K562 (cell line): Measurements from ENCODE around the gene PLCL2. TPM values are rescaled to one million over a fixed set of nuclear protein-coding genes. Genes with fewer than 3 reads are reported as not detected.
A peak's percentile ranks its signal among the peaks of the same experiment; 100 is the strongest.

Source experiments
- CTCFL ChIP-seq: IDR thresholded peaks from 2 replicates; pipeline ENCODE4 v1.6.1; 2011; ENCODE audit warnings: borderline replicate concordance, low read depth, mild to moderate bottlenecking, moderate library complexity, low read length; ENCODE audit not compliant: insufficient read depth, poor library complexity, severe bottlenecking
- DPF2 ChIP-seq: fragments of 450-650 bp; IDR thresholded peaks from 2 replicates; pipeline ENCODE4 v1.6.1; 2016
- FOSL1 ChIP-seq: fragments of 200-800 bp; sonication (Bioruptor generic); conservative IDR thresholded peaks from 2 replicates; pipeline ENCODE4 v1.6.1; 2016; ENCODE audit warnings: missing genetic modification characterization, missing compliant biosample characterization
- FOXK2 ChIP-seq, 2 experiments: fragments of 450-650 bp; IDR thresholded peaks in 1 of 2; conservative IDR thresholded peaks in 1 of 2; 2 replicates each; pipeline ENCODE4 v1.6.1; 2016; ENCODE audit warnings: low read depth in 2 of 2, mild to moderate bottlenecking in 1 of 2
- HDAC3 ChIP-seq: fragments of 450-650 bp; IDR thresholded peaks from 2 replicates; pipeline ENCODE4 v1.6.1; 2018; ENCODE audit warnings: borderline replicate concordance, mild to moderate bottlenecking, moderate library complexity; ENCODE audit not compliant: partially characterized antibody
- JUND ChIP-seq, 2 experiments: IDR thresholded peaks; 2 replicates in 1 of 2; 3 replicates in 1 of 2; pipeline ENCODE4 v1.6.1; 2011; ENCODE audit warnings: borderline replicate concordance in 2 of 2, low read depth in 2 of 2, low read length in 2 of 2, improper control_type of control experiment in 1 of 2, missing biosample characterization in 1 of 2, missing genetic modification characterization in 1 of 2, missing genetic modification reagents in 1 of 2
- LCOR ChIP-seq: sonication (generic); formaldehyde crosslinking; IDR thresholded peaks from 2 replicates; pipeline ENCODE4 v1.8.0; 2022; ENCODE audit warnings: mild to moderate bottlenecking, missing genetic modification reagents
- MLLT1 ChIP-seq, 2 experiments: fragments of 450-650 bp; IDR thresholded peaks; 2 replicates each; pipeline ENCODE4 v1.6.1; 2016
- MTA2 ChIP-seq: fragments of 450-650 bp; IDR thresholded peaks from 2 replicates; pipeline ENCODE4 v1.6.1; 2016; ENCODE audit warnings: low read depth
- POLR2AphosphoS5 ChIP-seq: IDR thresholded peaks from 2 replicates; pipeline ENCODE4 v1.6.1; 2011; ENCODE audit warnings: mild to moderate bottlenecking, low read depth, low read length, moderate library complexity; ENCODE audit not compliant: control insufficient read depth, insufficient read depth
- RCOR1 ChIP-seq, 2 experiments: IDR thresholded peaks; 2 replicates each; pipeline ENCODE4 v1.6.1; 2012; ENCODE audit warnings: low read depth in 2 of 2, low read length in 2 of 2, borderline replicate concordance in 1 of 2, improper control_type of control experiment in 1 of 2
- RNF2 ChIP-seq: sonication (generic); IDR thresholded peaks from 2 replicates; pipeline ENCODE4 v1.6.1; 2016
- RUNX1 ChIP-seq: sonication (generic); IDR thresholded peaks from 2 replicates; pipeline ENCODE4 v1.6.1; 2016; ENCODE audit warnings: antibody characterized with exemption, low read depth
- SIN3B ChIP-seq: fragments of 450-650 bp; IDR thresholded peaks from 2 replicates; pipeline ENCODE4 v1.6.1; 2017; ENCODE audit warnings: low read depth, mild to moderate bottlenecking, moderate library complexity
- SRSF7 ChIP-seq: fragments of 200-400 bp; formaldehyde crosslinking; optimal IDR thresholded peaks from 2 replicates; pipeline ENCODE3; 2017; ENCODE audit warnings: mild to moderate bottlenecking, low read depth, low read length
- STAT5A ChIP-seq: IDR thresholded peaks from 2 replicates; pipeline ENCODE4 v1.6.1; 2012; ENCODE audit warnings: low read length, inconsistent platforms, borderline replicate concordance
- TAL1 ChIP-seq: fragments of 450-650 bp; IDR thresholded peaks from 2 replicates; pipeline ENCODE4 v1.6.1; 2016; ENCODE audit warnings: mild to moderate bottlenecking
- ZMIZ1 ChIP-seq, 2 experiments: fragments of 150-350 bp in 1 of 2; IDR thresholded peaks; 2 replicates each; pipeline ENCODE4 v1.6.1; 2012 to 2016; ENCODE audit warnings: low read depth in 2 of 2, low read length in 2 of 2, mild to moderate bottlenecking in 1 of 2, moderate library complexity in 1 of 2
- ZNF511 ChIP-seq: sonication (generic); formaldehyde crosslinking; IDR thresholded peaks from 2 replicates; pipeline ENCODE4 v1.8.0; 2022; ENCODE audit warnings: mild to moderate bottlenecking, missing genetic modification reagents
- ZNF764 ChIP-seq: fragments of 250-450 bp; sonication (Bioruptor Pico); IDR thresholded peaks from 2 replicates; pipeline ENCODE4 v1.4.0; 2020; ENCODE audit warnings: low read depth, mild to moderate bottlenecking, moderate library complexity
- polyA plus RNA-seq, 8 experiments: library from polyadenylated mRNA; depleted of rRNA in 4 of 8; stranded (reverse) in 5 of 8; unstranded in 3 of 8; fragments of >200 nt; fragmentation: Nextera tagmentation in 2 of 8; fragmentation: Illumina TruSeq in 1 of 8; extraction: Ambion mirVana in 2 of 8; extraction: Trizol in 1 of 8; gene quantifications; 2 replicates each; pipeline versions ENCODE4 v1.2.1 to v1.2.3, GENCODE V29; 2011 to 2014; ENCODE audit warnings: inconsistent platforms in 1 of 8, missing spikeins in 1 of 8
- total RNA-seq, 7 experiments: library from RNA; depleted of rRNA in 6 of 7; stranded (reverse); fragments of >200 nt in 6 of 7; fragmentation: Illumina TruSeq in 2 of 7; extraction: Trizol in 2 of 7; gene quantifications; 2 replicates each; pipeline versions ENCODE4 v1.2.1 to v1.2.3, GENCODE V29; 2011 to 2021; ENCODE audit warnings: low replicate concordance in 1 of 7

PLCL2 gene
- total and polyA plus RNA-seq, 9 of the 15 experiments (the other 6 are each of a cell fraction or from before 2014, with no cell fraction given): 0.03 to 0.18 (median 0.11) TPM; not detected in 2

- peak in 1 of 2 experiments; percentile 91; a peak in 2 of 4 replicates for TF ChIP-seq ZMIZ1 (IDR thresholded peaks at IDR 0.05; ENCODE audit: low read depth in 2 of 2, low read length in 2 of 2)
- TF ChIP-seq LCOR: no peak
- peak; percentile 91 for TF ChIP-seq POLR2AphosphoS5
- TF ChIP-seq RUNX1: peak; percentile 85; the same call in 1 of the 2 replicates
- TF ChIP-seq TAL1: peak; percentile 97
- no peak for TF ChIP-seq ZNF764 (CRISPR knock-in tag)
- TF ChIP-seq CTCFL: no peak
- TF ChIP-seq JUND (IDR thresholded peaks at IDR 0.05; ENCODE audit: borderline replicate concordance, low read depth, low read length): 0 out of 2 replicates have a peak, but pooled peaks have one; percentile 29
- no peak; the same call in 2 of the 3 replicates for TF ChIP-seq JUND (tag; IDR thresholded peaks at IDR 0.05; ENCODE audit: borderline replicate concordance, low read depth, low read length)
- TF ChIP-seq RCOR1 (IDR thresholded peaks at IDR 0.05; ENCODE audit: borderline replicate concordance in 1 of 2, low read depth in 2 of 2, low read length in 2 of 2): peak; percentile 9 to 86; a peak in 3 of 4 replicates
- TF ChIP-seq FOXK2 (conservative IDR thresholded peaks at IDR 0.05 in 1 of 2, IDR thresholded peaks at IDR 0.05 in 1 of 2; ENCODE audit: low read depth in 2 of 2): peak in 1 of 2 experiments; percentile 25; a peak in 1 of 4 replicates
- TF ChIP-seq MTA2: peak; percentile 94
- peak; percentile 92 for TF ChIP-seq STAT5A
- 0 out of 2 replicates have a peak, but pooled peaks have one; percentile 42 for TF ChIP-seq RNF2
- peak; percentile 53 for TF ChIP-seq HDAC3
- TF ChIP-seq DPF2: peak; percentile 87
- peak; percentile 68 for TF ChIP-seq FOSL1 (tag)
- TF ChIP-seq MLLT1 (IDR thresholded peaks at IDR 0.05): peak in 1 of 2 experiments; percentile 94; a peak in 2 of 4 replicates
- TF ChIP-seq SRSF7: no peak
- TF ChIP-seq SIN3B: no peak
- no peak for TF ChIP-seq ZNF511 (CRISPR knock-in tag)
Observed at GRCh38 chr3:16936233-16936632, 51.5 kb downstream of the PLCL2 start (continued).
